Measurements from ENCODE around the gene LRRC23. TPM values are rescaled to one million over a fixed set of nuclear protein-coding genes. Genes with fewer than 3 reads are reported as not detected.
"Not testable (repeated sequence)": the region's sequence is repeated elsewhere in the genome, so short reads cannot be mapped to it uniquely, and the experiment has no call there.

LRRC23 gene
- total RNA-seq, 1 donor from 2014 or later, result 10.1 TPM

- H3K4me1 Mint-ChIP-seq (ENCODE audit: unreplicated experiment), result peaks cover 8% of the 10 kb centered on the region
- peak; percentile 100 for DNase-seq (ENCODE audit: extremely low spot score, unreplicated experiment)
- H3K27me3 Mint-ChIP-seq, result no peaks in the 10 kb centered on the region
- H3K36me3 Mint-ChIP-seq, result no peaks in the 10 kb centered on the region
- TF ChIP-seq CTCF (conservative IDR thresholded peaks at IDR 0.05), result peak; percentile 94
- peak overlapping the region; percentile 85 for H3K4me3 Mint-ChIP-seq
- peak overlapping the region; percentile 96 for H3K27ac Mint-ChIP-seq
- H3K9me3 Mint-ChIP-seq, result no peaks in the 10 kb centered on the region
Measured at GRCh38 chr12:6890789-6891645, 13.6 kb upstream of the LRRC23 start.

GRCh38 chr12:6891646-6892001 lies 13.0 kb upstream of the LRRC23 start:
- TF ChIP-seq CTCF (conservative IDR thresholded peaks at IDR 0.05), result no peak
- peak overlapping the region; percentile 85 for H3K4me3 Mint-ChIP-seq
- no peaks in the 10 kb centered on the region for H3K27me3 Mint-ChIP-seq
- peaks cover 8% of the 10 kb centered on the region for H3K4me1 Mint-ChIP-seq (ENCODE audit: unreplicated experiment)
- peak overlapping the region; percentile 96 for H3K27ac Mint-ChIP-seq
- no peaks in the 10 kb centered on the region for H3K9me3 Mint-ChIP-seq
- DNase-seq (ENCODE audit: extremely low spot score, unreplicated experiment), result no peak
- H3K36me3 Mint-ChIP-seq, result no peaks in the 10 kb centered on the region

GRCh38 chr12:6892683-6893082 lies 11.9 kb upstream of the LRRC23 start:
- Mint-ChIP-seq H3K4me3 (peak overlapping the region; percentile 61), H3K27ac (peak overlapping the region; percentile 14)

GRCh38 chr12:6894321-6894720 lies 10.3 kb upstream of the LRRC23 start:
- no peak overlapping the region for H3K27ac Mint-ChIP-seq
- H3K4me3 Mint-ChIP-seq, result no peak overlapping the region
- H3K4me1 Mint-ChIP-seq (ENCODE audit: unreplicated experiment), result peaks cover 4% of the 10 kb centered on the region
- H3K27me3 Mint-ChIP-seq, result no peaks in the 10 kb centered on the region
- no peak for TF ChIP-seq CTCF (conservative IDR thresholded peaks at IDR 0.05)
- DNase-seq (ENCODE audit: extremely low spot score, unreplicated experiment), result no peak
- peaks cover under 1% of the 10 kb centered on the region for H3K36me3 Mint-ChIP-seq
- no peaks in the 10 kb centered on the region for H3K9me3 Mint-ChIP-seq

More at GRCh38 chr12:6892683-6893082, 11.9 kb upstream of the LRRC23 start:
- not testable (repeated sequence) for DNase-seq (ENCODE audit: extremely low spot score, unreplicated experiment); H3K4me1 Mint-ChIP-seq (ENCODE audit: unreplicated experiment); H3K9me3 Mint-ChIP-seq; H3K27me3 Mint-ChIP-seq; H3K36me3 Mint-ChIP-seq

GRCh38 chr12:6896846-6897435 lies 7.7 kb upstream of the LRRC23 start:
- Mint-ChIP-seq H3K27ac (peak overlapping the region; percentile 51), H3K9me3 (no peaks in the 10 kb centered on the region), H3K4me3 (no peak overlapping the region), H3K27me3 (no peaks in the 10 kb centered on the region), H3K36me3 (peaks cover 4% of the 10 kb centered on the region), H3K4me1 (ENCODE audit: unreplicated experiment) (no peaks in the 10 kb centered on the region)
- DNase-seq (ENCODE audit: extremely low spot score, unreplicated experiment), result no peak
- no peak for TF ChIP-seq CTCF (conservative IDR thresholded peaks at IDR 0.05)

GRCh38 chr12:6899427-6899826 lies 5.2 kb upstream of the LRRC23 start:
- H3K4me1 Mint-ChIP-seq (ENCODE audit: unreplicated experiment), result no peaks in the 10 kb centered on the region
- H3K27me3 Mint-ChIP-seq, result no peaks in the 10 kb centered on the region
- peaks cover 10% of the 10 kb centered on the region for H3K36me3 Mint-ChIP-seq
- H3K9me3 Mint-ChIP-seq, result no peaks in the 10 kb centered on the region
- TF ChIP-seq CTCF (conservative IDR thresholded peaks at IDR 0.05), result no peak
- DNase-seq (ENCODE audit: extremely low spot score, unreplicated experiment), result no peak
- no peak overlapping the region for H3K27ac Mint-ChIP-seq
- H3K4me3 Mint-ChIP-seq, result no peak overlapping the region
